Measurements from ENCODE around the gene CYTH3. TPM values are rescaled to one million over a fixed set of nuclear protein-coding genes. Genes with fewer than 3 reads are reported as not detected.

The CYTH3 gene
- total and polyA plus RNA-seq, 9 of the 15 experiments (the other 6 are each of a cell fraction or from before 2014, with no cell fraction given) = 0.25 to 15.2 (median 11.4) TPM

- peaks cover 4 to 14% of the 10 kb centered on the region in 2 experiments; a peak in 4 of 5 replicates for H3K4me1 ChIP-seq (replicated peaks in 1 of 2; ENCODE audit: control insufficient read depth in 2 of 2, insufficient read depth in 2 of 2, low read length in 2 of 2)
- CTCF ChIA-PET (ENCODE audit: low intra/inter-chr PET ratio) = no interaction called here
- H3K4me3 ChIP-seq = no peak overlapping the region
- POLR2A ChIA-PET = no interaction called here
- no peaks in the 10 kb centered on the region for H3K9me1 ChIP-seq (ENCODE audit: control insufficient read depth, insufficient read depth, low read length)
- no peak overlapping the region for H3K27ac ChIP-seq (ENCODE audit: extremely low read depth, low read depth, low read length)
- H3K4me2 ChIP-seq (ENCODE audit: insufficient read depth, low read length) = no peak overlapping the region
- H3K36me3 ChIP-seq (ENCODE audit: control insufficient read depth, insufficient read depth, low read length) = no peaks in the 10 kb centered on the region; the same call in 2 of the 3 replicates
- BruUV-seq (replicated peaks) = no TSS peak
- ATAC-seq (no peak), FAIRE-seq (no peak), DNase-seq (ENCODE audit: extremely low read depth in 1 of 4, low spot score in 3 of 4) (no peak)
- intact Hi-C loops (cut with micrococcal nuclease) (no loop called here), in situ Hi-C loops (cut with MboI) (no loop called here)
- 74% methylated on average over 2 of the region's 2 CpGs for WGBS (ENCODE audit: insufficient coverage, low coverage, missing lambda C conversion rate)
- no peaks in the 10 kb centered on the region; the same call in 1 of the 2 replicates for H4K20me1 ChIP-seq (replicated peaks; ENCODE audit: control insufficient read depth, insufficient read depth, low read length)
- no peaks in the 10 kb centered on the region for H3K27me3 ChIP-seq (ENCODE audit: control insufficient read depth in 2 of 2, insufficient read depth in 2 of 2, low read length in 2 of 2)
- no peak overlapping the region for H3K9ac ChIP-seq (ENCODE audit: insufficient read depth in 1 of 2, low read depth in 2 of 2, low read length in 2 of 2)
- no peak overlapping the region for H2AFZ ChIP-seq (ENCODE audit: low read depth, low read length)
- no peaks in the 10 kb centered on the region for H3K9me3 ChIP-seq (replicated peaks; ENCODE audit: control insufficient read depth, insufficient read depth, low read depth, low read length)
- H3K79me2 ChIP-seq (ENCODE audit: control insufficient read depth, insufficient read depth, low read length) = peaks cover 39% of the 10 kb centered on the region
- TF ChIP-seq MAFF (IDR thresholded peaks at IDR 0.05; ENCODE audit: low read length) (no peak), NELFE (IDR thresholded peaks at IDR 0.05; ENCODE audit: insufficient read depth, insufficient read length) (no peak), STAG1 (CRISPR knock-in tag; IDR thresholded peaks at IDR 0.05; ENCODE audit: borderline replicate concordance) (no peak), KHSRP (IDR thresholded peaks at IDR 0.05) (no peak), DLX4 (CRISPR knock-in tag; IDR thresholded peaks at IDR 0.05) (no peak), HDAC1 (IDR thresholded peaks at IDR 0.05) (no peak), CREB1 (IDR thresholded peaks at IDR 0.05) (no peak), CREB1 (CRISPR knock-in tag; IDR thresholded peaks at IDR 0.05) (no peak)
These were observed 19.7 kb downstream of the CYTH3 start for GRCh38 chr7:6252748-6253147.

All from K562 (cell line).